HAP-1 (cell line): ENCODE results near the gene ERO1B.

ENCODE experiments used
- DNase-seq, 2 experiments: peaks; one replicate each; pipeline ENCODE4 v3.0.0-alpha.2; 2016 to 2020; ENCODE audit warnings: low spot score in 2 of 2
- H3K27me3 ChIP-seq: fragments of 250-450 bp; sonication (Bioruptor Pico); 2 replicates; pipeline ENCODE4 v1.5.1; 2020; ENCODE audit warnings: low read depth, mild to moderate bottlenecking, moderate library complexity
- H3K36me3 ChIP-seq: fragments of 250-450 bp; sonication (Bioruptor Pico); replicated peaks from 2 replicates; pipeline ENCODE4 v1.5.1; 2020; ENCODE audit warnings: mild to moderate bottlenecking
- H3K4me1 ChIP-seq: fragments of 250-450 bp; sonication (Bioruptor Pico); 2 replicates; pipeline ENCODE4 v1.5.1; 2020; ENCODE audit warnings: mild to moderate bottlenecking
- H3K4me3 ChIP-seq: fragments of 250-450 bp; sonication (Bioruptor Pico); 2 replicates; pipeline ENCODE4 v1.5.1; 2020; ENCODE audit warnings: mild to moderate bottlenecking, moderate library complexity
- H3K9me3 ChIP-seq: fragments of 250-450 bp; sonication (Bioruptor Pico); 2 replicates; pipeline ENCODE4 v1.5.1; 2020; ENCODE audit warnings: mild to moderate bottlenecking, moderate library complexity
- in situ Hi-C: fragments of 300-500 bp; cut with MboI; formaldehyde crosslinking; loops from 3 replicates; pipeline ENCODE4 v1.14.3; 2020; ENCODE audit warnings: low sequenced_read_pairs, inconsistent platforms, mixed read lengths

Gene ERO1B

DNA sequence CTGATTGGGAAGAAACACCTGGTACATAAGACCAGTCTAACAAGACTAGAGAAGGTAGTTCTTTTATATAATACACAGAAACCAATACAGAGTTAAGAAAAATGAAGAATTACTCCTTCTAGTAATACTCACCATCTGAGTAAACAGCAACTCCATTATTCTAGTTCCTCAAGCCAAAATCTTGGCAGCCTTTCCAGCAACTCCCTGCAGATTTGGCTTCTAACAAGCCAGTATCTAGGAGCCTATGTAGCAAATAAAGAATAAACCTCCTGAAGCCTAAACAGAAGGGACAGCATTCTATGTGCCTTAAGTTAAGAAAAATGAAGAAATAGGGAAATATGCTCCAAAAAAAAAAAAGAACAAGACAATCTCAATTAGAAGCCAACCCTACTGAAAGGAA lies 24.5 kb downstream of the ERO1B start:
- in situ Hi-C loops = no loop called here
- H3K27me3 ChIP-seq = no peaks in the 10 kb centered on the region
- H3K4me3 ChIP-seq = no peak overlapping the region
- no peaks in the 10 kb centered on the region for H3K4me1 ChIP-seq
- DNase-seq = no peak
- H3K9me3 ChIP-seq = 0 out of 2 replicates have a peak, but pooled peaks cover 2% of the 10 kb centered on the region
- H3K36me3 ChIP-seq = no peaks in the 10 kb centered on the region

DNA sequence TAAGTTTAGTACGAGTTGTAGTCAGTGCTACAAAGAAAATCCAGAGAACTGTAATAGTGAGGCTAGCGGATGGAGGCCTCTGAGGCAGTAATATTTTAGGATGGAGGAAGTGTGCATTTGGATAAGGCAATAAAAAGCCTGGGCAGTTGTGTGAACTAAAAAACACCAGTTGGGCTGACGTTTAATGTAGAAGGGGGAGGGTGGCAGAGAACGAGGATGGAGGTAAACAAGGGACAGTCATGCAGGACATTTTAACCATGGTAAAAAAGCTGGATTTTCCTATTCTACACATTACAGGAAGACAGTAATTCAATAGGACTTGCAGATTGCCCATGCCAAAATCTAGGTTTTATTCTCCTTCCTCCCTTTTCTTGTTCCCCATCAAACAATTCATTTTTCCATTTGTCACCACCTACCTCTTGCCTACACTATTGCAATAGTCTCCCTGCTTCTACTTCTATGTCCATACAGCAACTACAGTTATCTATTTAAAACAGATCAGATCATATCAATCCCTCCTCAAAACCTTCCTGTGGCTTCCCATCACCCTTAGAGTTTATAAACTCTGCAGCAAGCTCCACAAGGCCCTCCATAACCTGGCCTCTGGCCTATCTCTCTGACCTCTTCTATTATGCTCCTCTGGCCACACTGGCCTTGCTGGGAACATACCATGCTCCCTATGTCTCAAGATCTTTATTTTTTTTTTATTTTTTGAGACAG lies 27.7 kb downstream of the ERO1B start:
- DNase-seq = no peak
- Histone ChIP-seq H3K36me3 (no peaks in the 10 kb centered on the region), H3K27me3 (no peaks in the 10 kb centered on the region), H3K9me3 (no peaks in the 10 kb centered on the region), H3K4me1 (no peaks in the 10 kb centered on the region), H3K4me3 (no peak overlapping the region)
- in situ Hi-C loops = no loop called here

DNA sequence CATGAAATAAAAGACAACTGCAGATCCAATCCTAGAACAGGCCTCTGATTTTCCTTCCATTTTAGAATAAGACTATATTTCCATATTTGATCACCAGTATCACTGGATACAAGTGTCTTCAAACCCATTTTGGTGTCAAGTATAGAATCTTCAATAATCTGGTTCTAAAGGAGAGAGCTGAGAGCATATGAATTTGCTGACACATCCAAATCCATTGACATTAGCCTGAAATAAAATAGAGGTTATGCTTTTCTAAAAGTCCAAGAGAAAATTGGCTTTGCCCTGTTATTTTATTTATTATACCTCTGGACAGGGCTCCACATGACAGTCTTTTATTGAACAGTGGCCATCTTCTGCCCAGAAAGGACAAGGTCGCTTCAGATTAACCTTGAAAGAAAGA lies 28.6 kb downstream of the ERO1B start:
- Histone ChIP-seq H3K36me3 (no peaks in the 10 kb centered on the region), H3K4me3 (no peak overlapping the region), H3K27me3 (no peaks in the 10 kb centered on the region), H3K9me3 (no peaks in the 10 kb centered on the region), H3K4me1 (no peaks in the 10 kb centered on the region)
- in situ Hi-C loops = no loop called here
- DNase-seq = no peak

DNA sequence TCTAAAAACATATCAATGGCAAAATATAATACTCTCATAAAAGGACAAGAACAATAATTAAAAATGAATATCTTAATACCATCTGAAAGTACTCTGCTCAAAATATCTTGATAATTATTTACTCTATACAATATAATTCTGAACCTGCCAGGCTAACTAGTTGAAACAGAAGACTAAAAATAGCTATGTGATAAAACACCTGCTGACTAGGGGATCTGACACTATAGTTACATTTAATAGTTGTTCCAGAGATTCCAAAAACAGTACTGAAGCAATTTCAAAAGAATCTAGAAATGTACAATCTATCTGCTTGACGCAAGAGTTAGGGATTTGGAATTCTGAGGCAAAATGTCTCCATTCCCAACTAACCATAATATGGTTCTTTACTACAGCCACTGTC lies 30.2 kb downstream of the ERO1B start:
- no peak for DNase-seq
- in situ Hi-C loops = no loop called here
- Histone ChIP-seq H3K4me1 (no peaks in the 10 kb centered on the region), H3K36me3 (no peaks in the 10 kb centered on the region), H3K9me3 (no peaks in the 10 kb centered on the region), H3K27me3 (no peaks in the 10 kb centered on the region), H3K4me3 (no peak overlapping the region)

DNA sequence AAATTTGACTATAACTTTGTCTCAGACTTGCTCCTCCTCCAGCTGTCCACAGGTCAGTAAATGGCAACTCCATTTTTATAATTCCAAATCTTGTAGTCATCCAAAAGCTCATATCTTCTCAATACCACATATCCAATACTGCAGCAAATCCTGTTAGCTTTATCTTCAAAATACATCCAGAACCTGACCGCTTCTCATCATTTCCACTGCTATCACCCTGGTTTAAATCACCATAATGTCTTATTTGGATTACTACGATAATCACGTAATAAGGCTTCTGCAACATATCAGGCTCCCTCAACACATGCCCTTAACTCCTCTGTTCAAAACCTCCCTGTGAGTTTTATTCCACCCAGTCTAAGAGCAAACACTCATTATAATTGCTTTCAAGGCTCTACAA lies 34.5 kb downstream of the ERO1B start:
- no peaks in the 10 kb centered on the region for H3K36me3 ChIP-seq
- no peaks in the 10 kb centered on the region for H3K9me3 ChIP-seq
- H3K27me3 ChIP-seq = no peaks in the 10 kb centered on the region
- no peak overlapping the region for H3K4me3 ChIP-seq
- no peaks in the 10 kb centered on the region for H3K4me1 ChIP-seq
- in situ Hi-C loops = no loop called here
- DNase-seq = no peak

DNA sequence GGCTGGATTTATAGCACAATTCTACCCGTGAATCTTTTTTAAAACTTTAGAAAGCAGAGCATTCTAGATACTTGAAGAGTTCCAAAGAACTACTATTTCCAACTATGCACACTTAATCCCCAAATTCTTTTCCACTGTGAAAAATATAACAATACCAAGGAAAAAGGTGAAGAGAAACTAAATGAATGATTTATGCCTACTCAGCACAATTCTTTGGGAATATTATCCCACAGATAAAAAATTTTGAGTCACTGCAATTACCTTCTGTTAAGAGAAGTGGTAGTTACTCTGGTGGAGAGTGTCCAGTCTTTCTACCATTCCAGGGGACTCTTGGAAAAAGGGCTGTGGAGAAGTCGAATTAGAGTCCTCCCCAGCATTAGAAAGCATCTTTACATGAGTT lies 39.2 kb downstream of the ERO1B start:
- DNase-seq = no peak
- H3K4me3 ChIP-seq = no peak overlapping the region
- H3K4me1 ChIP-seq = no peaks in the 10 kb centered on the region
- no peaks in the 10 kb centered on the region for H3K36me3 ChIP-seq
- H3K27me3 ChIP-seq = no peaks in the 10 kb centered on the region
- no peaks in the 10 kb centered on the region for H3K9me3 ChIP-seq
- in situ Hi-C loops = no loop called here

DNA sequence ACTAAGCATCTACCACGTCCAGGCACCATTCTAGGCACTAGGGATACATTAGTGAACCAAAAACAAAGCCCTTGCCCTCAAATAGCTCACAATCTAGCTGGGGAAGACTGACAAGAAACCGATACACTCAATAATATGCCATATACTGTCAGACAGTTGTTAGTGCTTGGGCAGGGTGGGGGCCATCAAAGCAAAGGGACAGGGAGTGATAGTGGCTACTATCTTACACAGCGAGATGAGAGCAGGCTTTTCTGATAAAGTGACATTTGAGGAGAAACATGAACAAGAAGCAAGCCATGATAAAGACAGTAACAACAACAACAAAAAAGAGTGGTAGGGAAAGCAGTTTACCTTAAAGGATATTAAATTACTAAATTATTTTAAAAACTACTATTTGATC lies 41.1 kb downstream of the ERO1B start:
- H3K4me1 ChIP-seq = no peaks in the 10 kb centered on the region
- H3K4me3 ChIP-seq = no peak overlapping the region
- no peaks in the 10 kb centered on the region for H3K36me3 ChIP-seq
- no peak for DNase-seq
- no peaks in the 10 kb centered on the region for H3K9me3 ChIP-seq
- H3K27me3 ChIP-seq = no peaks in the 10 kb centered on the region
- in situ Hi-C loops = no loop called here

DNA sequence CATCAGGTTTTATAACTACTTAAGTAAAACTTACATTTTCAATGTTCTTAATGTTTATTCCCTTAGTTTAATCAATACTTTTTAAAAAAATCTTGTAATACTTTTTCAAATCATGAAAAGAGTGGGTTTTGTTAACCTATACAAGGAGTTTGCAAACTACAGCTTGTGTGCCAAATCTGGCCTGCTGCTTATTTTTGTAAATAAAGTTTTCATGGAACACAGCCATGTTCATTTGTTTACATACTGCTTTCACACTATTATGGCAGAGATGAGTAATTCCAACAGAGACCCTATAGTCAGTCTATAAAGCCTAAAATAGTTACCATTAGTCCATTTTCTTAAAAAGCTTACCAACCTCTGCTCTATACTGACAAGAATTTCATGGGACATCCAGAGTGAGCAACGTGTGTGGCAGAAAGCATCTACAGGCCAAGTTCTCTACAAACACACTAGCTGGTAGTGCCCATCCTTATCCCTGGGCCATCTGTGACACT lies 42.6 kb downstream of the ERO1B start:
- in situ Hi-C loops = no loop called here
- Histone ChIP-seq H3K4me3 (no peak overlapping the region), H3K27me3 (no peaks in the 10 kb centered on the region), H3K36me3 (no peaks in the 10 kb centered on the region), H3K9me3 (no peaks in the 10 kb centered on the region), H3K4me1 (no peaks in the 10 kb centered on the region)
- no peak for DNase-seq

DNA sequence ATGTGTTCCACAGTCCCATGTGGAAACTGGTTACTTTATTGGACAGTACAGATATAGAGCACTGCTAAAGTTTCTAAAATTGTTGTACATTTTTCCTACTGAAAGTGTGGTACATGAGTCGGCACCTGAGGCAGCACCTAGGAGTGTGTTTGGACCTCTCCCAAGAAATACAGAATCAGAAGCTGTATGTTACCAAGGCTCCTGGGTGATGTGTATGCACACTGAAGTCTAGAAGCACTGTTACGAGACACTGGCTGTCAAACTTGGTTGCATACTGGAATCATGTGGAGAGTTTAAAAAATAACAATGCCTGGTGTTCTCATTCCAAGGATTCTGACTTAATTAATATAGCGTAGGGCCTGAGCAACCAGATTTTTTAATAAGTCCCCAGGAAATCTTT lies 46.6 kb downstream of the ERO1B start:
- in situ Hi-C loops = no loop called here
- Histone ChIP-seq H3K9me3 (no peaks in the 10 kb centered on the region), H3K27me3 (no peaks in the 10 kb centered on the region), H3K4me1 (no peaks in the 10 kb centered on the region), H3K36me3 (no peaks in the 10 kb centered on the region), H3K4me3 (no peak overlapping the region)
- no peak for DNase-seq

DNA sequence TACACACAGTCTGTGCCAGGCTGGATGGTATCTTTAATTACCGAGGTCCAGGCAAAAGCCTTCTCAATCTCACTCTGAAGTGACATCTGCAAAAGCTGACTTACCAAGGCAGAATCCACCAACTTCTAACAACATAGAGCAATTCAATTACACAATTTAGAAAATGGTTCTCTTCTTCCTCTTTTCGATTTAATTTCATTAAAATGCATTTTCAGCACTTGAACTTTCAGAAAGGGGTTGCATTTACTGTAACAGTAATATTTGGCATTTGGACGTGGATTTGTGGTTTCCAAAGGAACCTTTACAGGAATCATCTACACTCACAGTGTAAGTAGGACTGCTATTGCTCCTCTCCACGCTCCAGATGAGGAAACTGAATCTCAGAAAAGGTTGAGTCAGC lies 53.3 kb downstream of the ERO1B start:
- Histone ChIP-seq H3K4me3 (no peak overlapping the region), H3K9me3 (no peaks in the 10 kb centered on the region), H3K36me3 (no peaks in the 10 kb centered on the region), H3K4me1 (no peaks in the 10 kb centered on the region), H3K27me3 (no peaks in the 10 kb centered on the region)
- DNase-seq = no peak
- in situ Hi-C loops = no loop called here

DNA sequence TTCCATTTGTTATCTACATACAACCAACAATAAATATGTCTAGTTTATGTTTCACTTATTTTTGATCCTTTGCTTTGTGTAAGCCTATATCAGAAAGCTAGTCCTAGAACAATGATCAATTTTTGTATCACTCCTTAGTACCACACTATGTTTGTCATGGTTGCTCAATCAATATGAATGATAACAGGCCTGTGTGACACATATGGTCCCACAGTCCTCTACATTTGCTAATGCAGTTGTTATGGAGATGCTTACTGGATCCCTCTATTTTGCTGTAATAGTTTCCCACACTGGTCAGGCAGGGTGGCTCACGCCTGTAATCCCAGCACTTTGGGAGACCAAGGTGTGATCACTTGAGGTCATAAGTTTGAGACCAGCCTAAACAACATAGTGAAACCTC lies 59.1 kb downstream of the ERO1B start:
- Histone ChIP-seq H3K4me3 (no peak overlapping the region), H3K27me3 (no peaks in the 10 kb centered on the region), H3K4me1 (no peaks in the 10 kb centered on the region), H3K36me3 (no peaks in the 10 kb centered on the region), H3K9me3 (no peaks in the 10 kb centered on the region)
- in situ Hi-C loops = no loop called here
- DNase-seq = no peak

DNA sequence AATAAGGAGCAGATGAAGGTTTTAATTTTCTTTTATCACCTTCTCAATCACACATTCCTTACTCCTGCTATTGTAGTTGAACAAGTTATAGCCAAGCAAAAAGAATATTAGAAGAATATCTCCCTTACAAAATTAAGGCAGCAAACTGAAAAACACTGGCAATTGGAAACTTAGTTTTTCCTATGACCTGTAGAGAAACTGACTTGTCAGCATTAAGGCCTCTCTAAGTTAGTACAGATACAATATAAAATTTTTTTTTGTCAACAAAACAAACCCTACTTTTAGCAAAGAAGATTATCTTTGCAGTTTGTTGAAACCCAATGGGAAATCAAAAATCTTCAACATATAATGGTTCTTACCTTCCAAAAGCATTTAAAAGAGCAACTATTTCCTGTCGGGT lies 61.3 kb downstream of the ERO1B start:
- in situ Hi-C loops = no loop called here
- DNase-seq = no peak
- no peaks in the 10 kb centered on the region for H3K4me1 ChIP-seq
- H3K27me3 ChIP-seq = no peaks in the 10 kb centered on the region
- H3K9me3 ChIP-seq = no peaks in the 10 kb centered on the region
- no peak overlapping the region for H3K4me3 ChIP-seq
- H3K36me3 ChIP-seq = no peaks in the 10 kb centered on the region

DNA sequence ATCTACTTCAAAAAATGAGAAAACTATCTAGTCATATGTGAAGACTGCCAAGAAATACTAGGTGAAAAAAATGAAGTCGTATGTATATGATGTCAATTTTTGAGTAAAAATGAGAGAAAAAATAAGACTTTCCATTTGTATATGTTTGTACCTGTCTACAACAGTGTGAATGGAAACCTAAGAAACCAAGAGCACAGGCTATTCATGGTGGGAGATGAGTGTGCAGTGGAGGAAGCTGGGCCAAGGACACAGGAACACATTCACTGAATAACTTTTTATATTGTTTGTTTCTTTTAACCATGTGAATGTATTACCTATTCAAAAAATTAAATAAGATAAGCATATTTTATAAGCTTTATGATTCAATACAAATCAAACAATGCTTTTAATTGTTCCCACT lies 67.0 kb downstream of the ERO1B start:
- in situ Hi-C loops = no loop called here
- no peaks in the 10 kb centered on the region for H3K36me3 ChIP-seq
- H3K4me3 ChIP-seq = no peak overlapping the region
- no peaks in the 10 kb centered on the region for H3K27me3 ChIP-seq
- DNase-seq = no peak
- H3K4me1 ChIP-seq = no peaks in the 10 kb centered on the region; the same call in 1 of the 2 replicates
- H3K9me3 ChIP-seq = no peaks in the 10 kb centered on the region

DNA sequence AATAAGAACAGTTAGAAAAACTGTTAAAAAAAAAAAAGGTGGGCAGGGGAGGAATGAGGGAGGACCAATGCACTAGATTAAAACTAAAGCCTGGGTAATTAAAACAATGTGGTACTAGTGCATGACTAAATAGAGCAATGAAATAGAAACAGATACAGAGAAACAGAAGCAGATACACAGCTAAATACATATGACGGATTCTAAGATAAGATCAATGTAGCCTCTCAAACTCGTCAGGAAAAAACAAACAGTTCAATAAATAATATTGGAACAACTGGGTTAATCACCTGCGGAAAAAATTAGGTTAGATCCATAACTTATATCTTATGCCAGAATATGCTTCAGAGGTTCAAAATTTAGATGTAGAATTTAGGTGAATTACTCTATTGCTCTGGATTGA lies 68.2 kb downstream of the ERO1B start:
- Histone ChIP-seq H3K9me3 (no peaks in the 10 kb centered on the region), H3K4me1 (no peaks in the 10 kb centered on the region; the same call in 1 of the 2 replicates), H3K4me3 (no peak overlapping the region), H3K27me3 (no peaks in the 10 kb centered on the region), H3K36me3 (no peaks in the 10 kb centered on the region)
- in situ Hi-C loops = no loop called here
- no peak for DNase-seq

DNA sequence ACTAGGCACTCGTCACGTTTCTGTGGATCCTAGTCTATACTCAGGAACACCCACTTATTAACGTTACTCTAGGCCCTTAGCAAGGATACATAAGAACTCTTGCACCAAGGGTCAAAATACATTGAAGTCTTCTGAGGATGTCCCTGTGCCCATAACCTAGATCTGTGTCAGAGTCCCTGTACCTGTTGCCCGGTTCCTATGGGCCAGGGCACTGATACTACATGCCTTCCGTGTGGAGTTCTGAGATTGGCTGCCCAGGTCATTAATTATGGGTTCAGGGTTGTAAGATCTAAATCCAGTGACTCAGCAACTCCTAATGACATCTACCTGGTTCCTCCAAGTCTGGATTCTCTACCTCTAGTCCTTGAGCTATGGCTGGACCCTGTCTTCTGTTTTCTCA lies 69.9 kb downstream of the ERO1B start:
- no peaks in the 10 kb centered on the region for H3K36me3 ChIP-seq

More for the DNA sequence above, 69.9 kb downstream of the ERO1B start:
- Histone ChIP-seq H3K4me1 (no peaks in the 10 kb centered on the region; the same call in 1 of the 2 replicates), H3K27me3 (no peaks in the 10 kb centered on the region), H3K9me3 (no peaks in the 10 kb centered on the region), H3K4me3 (no peak overlapping the region)
- in situ Hi-C loops = no loop called here
- DNase-seq = no peak
